A549 (cell line): ENCODE measurements around the gene NEK4. TPM values are rescaled to one million over a fixed set of nuclear protein-coding genes. Genes with fewer than 3 reads are reported as not detected.
A peak's percentile ranks its signal among the peaks of the same experiment; 100 is the strongest.

Experiments used
- ATAC-seq, 2 experiments: fragments of 200-7000 bp in 1 of 2; fragments of >200 bp in 1 of 2; cut with Nextera tagmentation in 1 of 2; cut with Tn5 transposase in 1 of 2; 3 replicates each; pipeline versions ENCODE4 v1.8.0 to v1.9.1; 2018 to 2020; ENCODE audit warnings: mild to moderate bottlenecking in 1 of 2, moderate library complexity in 1 of 2
- CTCF ChIA-PET: fragments of 300-600 bp; sonication (Branson Sonifier 250); formaldehyde crosslinking; extraction: SDS; loops from one replicate; lab custom pipeline; 2021; ENCODE audit warnings: antibody characterized with exemption, inconsistent platforms; lab: Yijun Ruan, JAX
- POLR2A ChIA-PET: fragments of 350-600 bp; formaldehyde crosslinking; extraction: SDS; loops from one replicate; lab custom pipeline; 2021; ENCODE audit warnings: antibody characterized with exemption, inconsistent platforms; lab: Yijun Ruan, JAX
- DNase-seq, 2 experiments: peaks; one replicate each; pipeline versions ENCODE4 v3.0.0 to v3.0.0-alpha.2; 2011 to 2016; ENCODE audit warnings: low read depth in 1 of 2, low spot score in 1 of 2
- FAIRE-seq: peaks from 2 replicates; lab custom pipeline; 2011; peaks lifted over from hg19 to GRCh38; lab: Jason Lieb, UNC
- H3K27ac ChIP-seq, 2 experiments: fragments of >200 bp; sonication (Bioruptor Twin); formaldehyde crosslinking; 3 replicates each; pipeline ENCODE4 v1.5.1; 2016 to 2017
- H3K4me1 ChIP-seq: fragments of >200 bp; sonication (Bioruptor Twin); formaldehyde crosslinking; 3 replicates; pipeline ENCODE4 v1.6.1; 2016
- H3K4me2 ChIP-seq: fragments of >200 bp; sonication (Bioruptor Twin); formaldehyde crosslinking; 3 replicates; pipeline ENCODE4 v1.6.1; 2016
- H3K4me3 ChIP-seq: fragments of >200 bp; sonication (Bioruptor Twin); formaldehyde crosslinking; 3 replicates; pipeline ENCODE4 v1.5.1; 2016
- H3K9me3 ChIP-seq: fragments of >200 bp; sonication (Bioruptor Twin); formaldehyde crosslinking; 3 replicates; pipeline ENCODE4 v1.6.1; 2016
- CBX8 ChIP-seq: fragments of 200-600 bp; sonication (generic); IDR thresholded peaks from 2 replicates; pipeline ENCODE4 v1.6.1; 2016
- CEBPB ChIP-seq, 2 experiments: fragments of >200 bp in 1 of 2; sonication (Bioruptor Twin) in 1 of 2; formaldehyde crosslinking in 1 of 2; IDR thresholded peaks; 2 replicates each; pipeline ENCODE4 v1.6.1; 2012 to 2016
- CHD4 ChIP-seq: fragments of 200-600 bp; sonication (generic); IDR thresholded peaks from 2 replicates; pipeline ENCODE4 v1.6.1; 2016; ENCODE audit warnings: antibody characterized with exemption, mild to moderate bottlenecking, borderline replicate concordance
- EHF ChIP-seq: fragments of 250-450 bp; sonication (Bioruptor Pico); IDR thresholded peaks from 2 replicates; pipeline ENCODE4 v1.5.0; 2020; ENCODE audit warnings: mild to moderate bottlenecking
- EHMT2 ChIP-seq: fragments of 200-600 bp; sonication (generic); IDR thresholded peaks from 2 replicates; pipeline ENCODE4 v1.6.1; 2016; ENCODE audit warnings: antibody characterized with exemption, low read depth, mild to moderate bottlenecking, moderate library complexity
- EP300 ChIP-seq, 2 experiments: fragments of >200 bp; sonication (Bioruptor Twin); formaldehyde crosslinking; IDR thresholded peaks; 2 replicates in 1 of 2; 3 replicates in 1 of 2; pipeline ENCODE4 v1.6.1; 2016 to 2017
- ESRRA ChIP-seq: fragments of 150-350 bp; IDR thresholded peaks from 2 replicates; pipeline ENCODE4 v1.6.1; 2014; ENCODE audit warnings: mild to moderate bottlenecking, low read length, borderline replicate concordance
- FOSL2 ChIP-seq, 2 experiments: fragments of 450-650 bp in 1 of 2; fragments of >200 bp in 1 of 2; sonication (Bioruptor Twin) in 1 of 2; formaldehyde crosslinking; IDR thresholded peaks; 2 replicates each; pipeline versions ENCODE4 v1.5.0 to v1.6.1; 2016 to 2020; ENCODE audit warnings: mild to moderate bottlenecking in 1 of 2, moderate library complexity in 1 of 2
- HDAC2 ChIP-seq: fragments of 200-600 bp; sonication (generic); IDR thresholded peaks from 2 replicates; pipeline ENCODE4 v1.6.1; 2016
- HOXB5 ChIP-seq: fragments of 250-450 bp; sonication (Bioruptor Pico); IDR thresholded peaks from 2 replicates; pipeline ENCODE4 v1.5.0; 2020; ENCODE audit warnings: mild to moderate bottlenecking, moderate library complexity
- JUN ChIP-seq, 2 experiments: fragments of >200 bp; sonication (Bioruptor Twin); formaldehyde crosslinking; IDR thresholded peaks; 2 replicates in 1 of 2; 3 replicates in 1 of 2; pipeline ENCODE4 v1.6.1; 2016 to 2017
- KDM1A ChIP-seq: fragments of 200-600 bp; sonication (generic); IDR thresholded peaks from 2 replicates; pipeline ENCODE4 v1.6.1; 2016; ENCODE audit warnings: low read depth, mild to moderate bottlenecking
- KDM5A ChIP-seq: fragments of 200-600 bp; sonication (generic); IDR thresholded peaks from 2 replicates; pipeline ENCODE4 v1.6.1; 2016; ENCODE audit warnings: antibody characterized with exemption, mild to moderate bottlenecking
- MYC ChIP-seq: IDR thresholded peaks from 2 replicates; pipeline ENCODE4 v1.6.1; 2012; ENCODE audit warnings: mild to moderate bottlenecking, inconsistent platforms, low read length, improper control_type of control experiment, borderline replicate concordance
- POLR2A ChIP-seq: IDR thresholded peaks from 2 replicates; pipeline ENCODE4 v1.6.1; 2012; ENCODE audit warnings: mild to moderate bottlenecking, low read length
- POLR2AphosphoS2 ChIP-seq: conservative IDR thresholded peaks from 2 replicates; pipeline ENCODE4 v1.6.1; 2012; ENCODE audit warnings: low read length, improper control_type of control experiment, inconsistent platforms
- RNF2 ChIP-seq: fragments of 200-600 bp; sonication (generic); IDR thresholded peaks from 2 replicates; pipeline ENCODE4 v1.6.1; 2016; ENCODE audit warnings: low read depth, mild to moderate bottlenecking, antibody characterized with exemption, moderate library complexity, borderline replicate concordance
- ZNF302 ChIP-seq: fragments of 250-450 bp; sonication (Bioruptor Pico); IDR thresholded peaks from 2 replicates; pipeline ENCODE4 v1.9.0; 2021; ENCODE audit warnings: inconsistent platforms, mild to moderate bottlenecking, moderate library complexity
- WGBS: methylation state at CpG from one replicate; pipeline ENCODE4 v1.1.6; 2017; ENCODE audit errors: missing lambda C conversion rate; 5-methylcytosine and 5-hydroxymethylcytosine counted together
- polyA plus RNA-seq, 4 experiments: library from polyadenylated mRNA; depleted of rRNA in 3 of 4; stranded (reverse); fragments of >200 nt; fragmentation: RNase III in 1 of 4; extraction: RNeasy Plus Mini Kit Qiagen cat#74134 plus additional on column Dnase treatment in 1 of 4; gene quantifications; 2 replicates in 3 of 4; 3 replicates in 1 of 4; pipeline ENCODE4 v1.2.3, GENCODE V29; 2011 to 2017
- TF ChIP-seq, protein P1 (sequence below): IDR thresholded peaks from 2 replicates; pipeline ENCODE4 v1.6.1; 2012; ENCODE audit warnings: low read depth, borderline replicate concordance
- TF ChIP-seq, protein P2 (sequence below): IDR thresholded peaks from 2 replicates; pipeline ENCODE4 v1.6.1; 2012
- TF ChIP-seq, protein P3 (sequence below): IDR thresholded peaks from 2 replicates; pipeline ENCODE4 v1.6.1; 2012

Gene NEK4
- polyA plus RNA-seq, 2 of the 4 experiments (the other 2 are of a cell fraction): 12.1 to 19.4 TPM

DNA sequence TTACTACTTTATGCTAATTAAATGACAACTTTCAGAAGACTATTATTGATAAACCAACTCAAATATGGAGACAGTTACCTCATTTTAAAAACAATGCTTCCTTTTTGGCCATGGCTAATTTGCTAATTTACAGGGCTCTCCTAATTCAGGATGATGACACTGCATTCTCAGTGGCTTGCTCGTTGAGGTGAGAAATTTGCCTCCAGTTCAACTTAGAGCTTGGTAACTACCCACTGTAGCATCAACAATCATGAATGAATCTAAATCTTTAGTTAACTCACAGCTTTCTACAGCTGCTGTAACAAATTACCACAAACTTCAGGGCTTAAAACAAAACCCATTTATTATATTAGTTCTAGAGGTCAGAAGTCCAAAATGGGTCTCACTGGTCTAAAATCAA, 99.1 kb downstream of the NEK4 start:
- no peak for FAIRE-seq
- TF ChIP-seq KDM5A (no peak), HOXB5 (CRISPR knock-in tag) (no peak), EHMT2 (no peak), POLR2A (no peak), CHD4 (no peak), ESRRA (no peak), CBX8 (no peak), ZNF302 (CRISPR knock-in tag) (no peak), EP300 (IDR thresholded peaks at IDR 0.05) (no peak), JUN (IDR thresholded peaks at IDR 0.05) (no peak), HDAC2 (no peak)
- TF ChIP-seq, protein P1, sequence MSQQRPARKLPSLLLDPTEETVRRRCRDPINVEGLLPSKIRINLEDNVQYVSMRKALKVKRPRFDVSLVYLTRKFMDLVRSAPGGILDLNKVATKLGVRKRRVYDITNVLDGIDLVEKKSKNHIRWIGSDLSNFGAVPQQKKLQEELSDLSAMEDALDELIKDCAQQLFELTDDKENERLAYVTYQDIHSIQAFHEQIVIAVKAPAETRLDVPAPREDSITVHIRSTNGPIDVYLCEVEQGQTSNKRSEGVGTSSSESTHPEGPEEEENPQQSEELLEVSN: no peak
- no peak for ATAC-seq
- Histone ChIP-seq H3K9me3 (no peaks in the 10 kb centered on the region), H3K4me1 (peaks cover 28% of the 10 kb centered on the region), H3K4me2 (peak overlapping the region; percentile 61), H3K4me3 (no peak overlapping the region), H3K27ac (peak overlapping the region; percentile 7 to 79; a peak in 4 of 6 replicates)
- CTCF ChIA-PET: interaction anchor here (1.0 to 1.6 kb wide), 2 partner anchors 13 to 200 kb away, joined by 3 read pairs; no protein-coding TSS in a partner anchor
- 79% methylated on average over 1 of the region's 1 CpG for WGBS
- no peak for DNase-seq
- POLR2A ChIA-PET: interaction anchor here (0.7 to 1.5 kb wide), 2 partner anchors 13 to 34 kb away, joined by 5 to 8 read pairs; partner anchors contain the start of genes GLT8D1 and SPCS1

DNA sequence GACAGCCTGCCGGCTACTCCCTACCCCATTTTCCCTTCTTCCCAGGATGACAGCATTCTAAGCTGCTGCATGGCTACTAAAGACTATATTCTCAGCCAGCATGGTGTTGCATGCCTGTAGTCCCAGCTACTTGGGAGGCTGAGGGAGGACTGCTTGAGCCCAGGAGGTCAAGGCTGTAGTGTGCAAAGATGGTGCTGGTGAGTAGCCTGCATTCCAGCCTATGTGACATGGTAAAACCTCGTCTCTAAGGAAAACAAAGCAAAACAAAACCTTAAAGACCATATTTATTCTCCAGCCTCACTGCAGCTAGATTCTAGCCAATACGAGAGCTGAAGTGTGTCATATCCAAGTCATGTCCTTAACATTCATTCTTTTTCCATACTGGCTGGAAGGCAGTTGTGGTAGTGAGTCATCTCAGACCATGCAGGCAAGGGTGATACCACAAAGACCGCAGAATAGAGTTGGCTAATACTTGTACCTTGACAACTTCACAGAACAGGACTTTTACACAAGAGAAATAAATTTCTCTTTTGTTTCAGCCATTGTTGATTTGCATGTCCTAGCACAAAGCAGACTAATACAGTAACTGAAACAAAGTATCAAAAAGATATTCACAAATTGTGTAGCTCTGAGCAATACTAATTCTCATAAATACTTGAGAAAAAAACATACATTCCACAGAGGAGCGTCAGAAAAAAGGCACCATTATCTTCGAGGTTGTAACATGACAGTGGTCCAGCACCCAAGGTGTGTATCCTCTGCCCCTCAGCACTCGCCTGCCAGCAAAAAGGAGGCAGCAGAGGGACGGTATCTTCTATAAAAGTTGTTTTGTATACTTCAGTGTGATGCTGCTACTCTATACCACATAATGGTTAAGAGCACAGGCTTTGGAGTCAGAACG, 99.9 kb downstream of the NEK4 start:
- H3K4me3 ChIP-seq: no peak overlapping the region
- H3K4me1 ChIP-seq: peaks cover 28% of the 10 kb centered on the region
- CTCF ChIA-PET: interaction anchor here (1.6 kb wide), 1 partner anchor 199 kb away, joined by 3 read pairs; no protein-coding TSS in a partner anchor
- FAIRE-seq: no peak
- POLR2A ChIA-PET: interaction anchor here (1.2 to 1.5 kb wide), 2 partner anchors 35 to 132 kb away, joined by 3 to 5 read pairs; partner anchors contain the start of genes GLT8D1 and SPCS1
- WGBS: 37% methylated on average over 9 of the region's 9 CpGs
- H3K4me2 ChIP-seq: peak overlapping the region; percentile 61
- DNase-seq: peak; percentile 55 to 83
- H3K27ac ChIP-seq: peak overlapping the region; percentile 39 to 79; a peak in 5 of 6 replicates
- H3K9me3 ChIP-seq: no peaks in the 10 kb centered on the region
- ATAC-seq: peak; percentile 98 to 100
- TF ChIP-seq RNF2 (no peak), CEBPB (IDR thresholded peaks at IDR 0.05) (peak in 1 of 2 experiments; percentile 53; a peak in 1 of 4 replicates), KDM1A (no peak), ESRRA (no peak), EHF (CRISPR knock-in tag) (no peak), FOSL2 (IDR thresholded peaks at IDR 0.05) (0 out of 2 replicates have a peak, but pooled peaks have one; percentile 36), FOSL2 (CRISPR knock-in tag; IDR thresholded peaks at IDR 0.05) (peak; percentile 84)
- TF ChIP-seq, protein P2, sequence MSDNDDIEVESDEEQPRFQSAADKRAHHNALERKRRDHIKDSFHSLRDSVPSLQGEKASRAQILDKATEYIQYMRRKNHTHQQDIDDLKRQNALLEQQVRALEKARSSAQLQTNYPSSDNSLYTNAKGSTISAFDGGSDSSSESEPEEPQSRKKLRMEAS: 0 out of 2 replicates have a peak, but pooled peaks have one; percentile 22
- TF ChIP-seq, protein P3, sequence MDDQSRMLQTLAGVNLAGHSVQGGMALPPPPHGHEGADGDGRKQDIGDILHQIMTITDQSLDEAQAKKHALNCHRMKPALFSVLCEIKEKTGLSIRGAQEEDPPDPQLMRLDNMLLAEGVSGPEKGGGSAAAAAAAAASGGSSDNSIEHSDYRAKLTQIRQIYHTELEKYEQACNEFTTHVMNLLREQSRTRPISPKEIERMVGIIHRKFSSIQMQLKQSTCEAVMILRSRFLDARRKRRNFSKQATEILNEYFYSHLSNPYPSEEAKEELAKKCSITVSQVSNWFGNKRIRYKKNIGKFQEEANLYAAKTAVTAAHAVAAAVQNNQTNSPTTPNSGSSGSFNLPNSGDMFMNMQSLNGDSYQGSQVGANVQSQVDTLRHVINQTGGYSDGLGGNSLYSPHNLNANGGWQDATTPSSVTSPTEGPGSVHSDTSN: no peak

DNA sequence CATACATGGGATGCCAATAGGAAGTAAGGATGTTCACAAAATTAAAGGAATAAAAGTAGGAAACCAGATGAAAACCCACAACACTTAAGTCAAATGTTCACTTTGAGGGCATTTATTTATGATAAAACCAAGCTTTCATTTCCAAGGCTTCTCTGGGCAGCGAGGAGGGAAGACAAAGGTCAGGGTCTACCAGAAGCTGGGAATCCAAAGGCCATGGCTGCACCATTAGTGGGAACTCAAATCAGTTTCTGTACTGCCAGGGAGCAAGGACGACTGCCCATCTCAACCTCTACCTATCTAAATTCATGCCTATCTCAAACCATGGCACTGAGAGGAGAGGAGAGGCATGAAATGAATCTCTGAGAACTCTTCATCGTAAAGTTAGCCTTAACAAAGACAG, 107.6 kb downstream of the NEK4 start:
- Histone ChIP-seq H3K4me1 (no peaks in the 10 kb centered on the region), H3K27ac (no peak overlapping the region), H3K9me3 (no peaks in the 10 kb centered on the region), H3K4me2 (no peak overlapping the region), H3K4me3 (no peak overlapping the region)
- ATAC-seq (no peak), DNase-seq (no peak), FAIRE-seq (no peak)
- CTCF ChIA-PET: no interaction called here
- POLR2A ChIA-PET: no interaction called here
- 91% methylated on average over 3 of the region's 3 CpGs for WGBS
- no peak for TF ChIP-seq MYC
- no peak for TF ChIP-seq ESRRA
- no peak for TF ChIP-seq POLR2AphosphoS2
